ENCODE results near the gene RALGDS. TPM values are rescaled to one million over a fixed set of nuclear protein-coding genes. Genes with fewer than 3 reads are reported as not detected.

RALGDS gene
- total RNA-seq, 1 donor from 2014 or later: 68.9 TPM

- DNase-seq: peak; percentile 7
These were observed 2.5 kb downstream of the RALGDS start for GRCh38 chr9:133118568-133118967.

GRCh38 chr9:133118179-133118520 lies 2.9 kb downstream of the RALGDS start:
- DNase-seq: no peak

- no peak for DNase-seq
These were observed 3.5 kb downstream of the RALGDS start for GRCh38 chr9:133117271-133118178.

- no peak for DNase-seq
These were observed 4.5 kb downstream of the RALGDS start for GRCh38 chr9:133116346-133117231.

- no peak for DNase-seq
These were observed 5.3 kb downstream of the RALGDS start for GRCh38 chr9:133115604-133116345.

GRCh38 chr9:133114886-133115603 lies 6.0 kb downstream of the RALGDS start:
- DNase-seq: no peak

- no peak for DNase-seq
These were observed 6.8 kb downstream of the RALGDS start for GRCh38 chr9:133113949-133114885.

- peak; percentile 62 for DNase-seq
These were observed 7.7 kb downstream of the RALGDS start for GRCh38 chr9:133113163-133113948.

- no peak for DNase-seq
These were observed 8.4 kb downstream of the RALGDS start for GRCh38 chr9:133112663-133113026.

GRCh38 chr9:133111808-133112662 lies 9.0 kb downstream of the RALGDS start:
- DNase-seq: no peak

GRCh38 chr9:133109931-133110650 lies 10.9 kb downstream of the RALGDS start:
- DNase-seq: no peak

GRCh38 chr9:133108794-133109641 lies 12.0 kb downstream of the RALGDS start:
- DNase-seq: no peak

GRCh38 chr9:133107961-133108793 lies 12.9 kb downstream of the RALGDS start:
- no peak for DNase-seq

- DNase-seq: no peak
These were observed 13.8 kb downstream of the RALGDS start for GRCh38 chr9:133107245-133107722.

GRCh38 chr9:133106511-133107244 lies 14.4 kb downstream of the RALGDS start:
- no peak for DNase-seq

GRCh38 chr9:133105461-133105770 lies 15.6 kb downstream of the RALGDS start:
- no peak for DNase-seq
